Neuronal stem cell (in vitro differentiated cells): ENCODE results near the gene CAMK2A.
A peak's percentile ranks its signal among the peaks of the same experiment; 100 is the strongest.

Experiments used
- DNase-seq: peaks from one replicate; pipeline ENCODE4 v3.0.0-alpha.2; 2013; ENCODE audit warnings: low spot score
- H2AFZ ChIP-seq: one replicate; pipeline ENCODE4 v1.6.1; 2013; ENCODE audit warnings: mild to moderate bottlenecking, low read length, inconsistent platforms
- H2AK5ac ChIP-seq: 2 replicates; pipeline ENCODE4 v1.6.1; 2013; ENCODE audit warnings: low read depth, mild to moderate bottlenecking, inconsistent platforms, low read length, moderate library complexity, mixed read lengths
- H2BK120ac ChIP-seq: 2 replicates; pipeline ENCODE4 v1.6.1; 2013; ENCODE audit warnings: low read depth, mild to moderate bottlenecking, inconsistent platforms, low read length, moderate library complexity, mixed read lengths
- H2BK12ac ChIP-seq: one replicate; pipeline ENCODE4 v1.6.1; 2013; ENCODE audit warnings: low read length, inconsistent platforms
- H2BK15ac ChIP-seq: 2 replicates; pipeline ENCODE4 v1.6.1; 2013; ENCODE audit warnings: mild to moderate bottlenecking, low read length, inconsistent platforms, mixed read lengths
- H2BK5ac ChIP-seq: one replicate; pipeline ENCODE4 v1.6.1; 2013; ENCODE audit warnings: inconsistent platforms, mild to moderate bottlenecking, low read length, moderate library complexity
- H3K14ac ChIP-seq: one replicate; pipeline ENCODE4 v1.6.1; 2013; ENCODE audit warnings: low read length, inconsistent platforms
- H3K18ac ChIP-seq: 2 replicates; pipeline ENCODE4 v1.6.1; 2013; ENCODE audit warnings: low read length, inconsistent platforms
- H3K23ac ChIP-seq: 2 replicates; pipeline ENCODE4 v1.6.1; 2013; ENCODE audit warnings: low read depth, mild to moderate bottlenecking, mixed read lengths, low read length, inconsistent platforms; ENCODE audit not compliant: poor library complexity
- H3K27ac ChIP-seq: replicated peaks from 3 replicates; pipeline ENCODE4 v1.5.1; 2013; ENCODE audit warnings: low read length, inconsistent platforms
- H3K27me3 ChIP-seq, 3 experiments: 2 replicates each; pipeline ENCODE4 v1.6.1; 2013; ENCODE audit warnings: low read length in 3 of 3, mild to moderate bottlenecking in 2 of 3, inconsistent platforms in 1 of 3, low read depth in 1 of 3, mixed read lengths in 1 of 3, moderate library complexity in 1 of 3; ENCODE audit not compliant: control insufficient read depth in 3 of 3, insufficient read depth in 3 of 3
- H3K36me3 ChIP-seq, 2 donors: replicated peaks in 1 of 2; 2 replicates each; pipeline ENCODE4 v1.6.1; 2013; ENCODE audit warnings: low read length in 2 of 2; ENCODE audit not compliant: control insufficient read depth in 2 of 2, insufficient read depth in 2 of 2
- H3K4ac ChIP-seq: 2 replicates; pipeline ENCODE4 v1.6.1; 2013; ENCODE audit warnings: inconsistent platforms, mild to moderate bottlenecking, low read length, moderate library complexity
- H3K4me1 ChIP-seq, 2 donors: 1 replicate in 1 of 2; 2 replicates in 1 of 2; pipeline ENCODE4 v1.6.1; 2013; ENCODE audit warnings: low read length in 2 of 2, low read depth in 1 of 2; ENCODE audit not compliant: control insufficient read depth in 2 of 2, insufficient read depth in 1 of 2
- H3K4me2 ChIP-seq: one replicate; pipeline ENCODE4 v1.6.1; 2013; ENCODE audit warnings: mild to moderate bottlenecking, low read length, inconsistent platforms; ENCODE audit not compliant: insufficient read depth, poor library complexity, severe bottlenecking
- H3K4me3 ChIP-seq, 2 donors: 2 replicates each; pipeline ENCODE4 v1.5.1; 2013; ENCODE audit warnings: low read length in 2 of 2, mild to moderate bottlenecking in 2 of 2, inconsistent platforms in 1 of 2, moderate library complexity in 1 of 2
- H3K79me1 ChIP-seq: one replicate; pipeline ENCODE4 v1.6.1; 2013; ENCODE audit warnings: low read depth, mild to moderate bottlenecking, inconsistent platforms, low read length, moderate library complexity
- H3K9ac ChIP-seq: one replicate; pipeline ENCODE4 v1.6.1; 2013; ENCODE audit warnings: mild to moderate bottlenecking, low read depth, low read length, inconsistent platforms; ENCODE audit not compliant: poor library complexity
- H3K9me3 ChIP-seq, 2 donors: replicated peaks in 1 of 2; 2 replicates each; pipeline versions ENCODE3 to v1.6.1; 2013; ENCODE audit warnings: low read length in 2 of 2, mild to moderate bottlenecking in 2 of 2, inconsistent platforms in 1 of 2, low read depth in 1 of 2, mixed read lengths in 1 of 2, moderate library complexity in 1 of 2; ENCODE audit not compliant: control insufficient read depth in 2 of 2, insufficient read depth in 1 of 2
- H4K8ac ChIP-seq: one replicate; pipeline ENCODE4 v1.6.1; 2013; ENCODE audit warnings: low read depth, mild to moderate bottlenecking, inconsistent platforms, low read length, moderate library complexity
- H4K91ac ChIP-seq: one replicate; pipeline ENCODE4 v1.6.1; 2013; ENCODE audit warnings: low read length, low read depth, mild to moderate bottlenecking, inconsistent platforms; ENCODE audit not compliant: poor library complexity
- WGBS, 2 donors: extraction: QIAGEN DNeasy Blood & Tissue Kit; methylation state at CpG; one replicate each; pipeline ENCODE4 v1.1.7; 2013; ENCODE audit warnings: missing lambda C conversion rate in 2 of 2, mixed read lengths in 1 of 2; ENCODE audit not compliant: insufficient read length in 2 of 2, insufficient replicate concordance in 1 of 2; ENCODE audit errors: extremely low coverage in 2 of 2; 5-methylcytosine and 5-hydroxymethylcytosine counted together

CAMK2A gene

GRCh38 chr5:150291388-150292385, 2.1 kb upstream of the CAMK2A start:
- Histone ChIP-seq H3K14ac (peak overlapping the region; percentile 23), H3K4me2 (no peak overlapping the region), H3K4ac (no peak overlapping the region), H2BK120ac (no peak overlapping the region), H3K9me3 (no peaks in the 10 kb centered on the region), H3K79me1 (no peaks in the 10 kb centered on the region), H2AK5ac (no peak overlapping the region), H2BK5ac (no peak overlapping the region), H2BK12ac (no peak overlapping the region), H4K91ac (no peak overlapping the region), H4K8ac (no peak overlapping the region), H3K4me3 (no peak overlapping the region), H3K27me3 (no peaks in the 10 kb centered on the region), H3K9ac (no peak overlapping the region), H2AFZ (no peak overlapping the region), H3K18ac (peak overlapping the region; percentile 68), H3K36me3 (no peaks in the 10 kb centered on the region), H3K23ac (no peak overlapping the region), H3K4me1 (peaks cover 22 to 43% of the 10 kb centered on the region in 2 donors), H3K27ac (no peak overlapping the region), H2BK15ac (peak overlapping the region; percentile 74)
- no peak for DNase-seq
- WGBS, 2 donors: no CpG with 5 or more reads among the region's 13 CpGs

GRCh38 chr5:150288791-150289190, 782 bp downstream of the CAMK2A start:
- Histone ChIP-seq H2AFZ (no peak overlapping the region), H2BK15ac (no peak overlapping the region), H4K91ac (no peak overlapping the region), H3K18ac (no peak overlapping the region), H3K23ac (no peak overlapping the region), H3K9ac (no peak overlapping the region), H2BK5ac (no peak overlapping the region), H3K4me1 (peaks cover 26 to 49% of the 10 kb centered on the region in 2 donors), H3K14ac (no peak overlapping the region), H2AK5ac (no peak overlapping the region), H3K4ac (no peak overlapping the region), H3K9me3 (no peaks in the 10 kb centered on the region), H4K8ac (no peak overlapping the region), H3K79me1 (no peaks in the 10 kb centered on the region), H2BK12ac (no peak overlapping the region), H3K4me3 (no peak overlapping the region), H3K27ac (no peak overlapping the region), H2BK120ac (no peak overlapping the region), H3K27me3 (no peaks in the 10 kb centered on the region), H3K36me3 (no peaks in the 10 kb centered on the region), H3K4me2 (no peak overlapping the region)
- no peak for DNase-seq
- no CpG with 5 or more reads among the region's 6 CpGs for WGBS, 2 donors

- H3K9ac ChIP-seq: no peak overlapping the region
- no peak overlapping the region for H3K14ac ChIP-seq
- no peak for DNase-seq
- H3K9me3 ChIP-seq: no peaks in the 10 kb centered on the region
- H3K79me1 ChIP-seq: no peaks in the 10 kb centered on the region
- H2BK5ac ChIP-seq: no peak overlapping the region
- H3K4me3 ChIP-seq: no peak overlapping the region
- no CpG with 5 or more reads among the region's 4 CpGs for WGBS, 2 donors
- no peak overlapping the region for H3K4ac ChIP-seq
- H3K4me1 ChIP-seq: peaks cover 23 to 46% of the 10 kb centered on the region in 2 donors
- no peak overlapping the region for H3K18ac ChIP-seq
- H3K23ac ChIP-seq: no peak overlapping the region
- H2AFZ ChIP-seq: no peak overlapping the region
- H2BK12ac ChIP-seq: no peak overlapping the region
- H2BK15ac ChIP-seq: no peak overlapping the region
- no peak overlapping the region for H2AK5ac ChIP-seq
- H3K4me2 ChIP-seq: no peak overlapping the region
- no peaks in the 10 kb centered on the region for H3K27me3 ChIP-seq
- H3K27ac ChIP-seq: no peak overlapping the region
- no peaks in the 10 kb centered on the region for H3K36me3 ChIP-seq
- H4K91ac ChIP-seq: no peak overlapping the region
- H4K8ac ChIP-seq: no peak overlapping the region
- H2BK120ac ChIP-seq: no peak overlapping the region
Observed at GRCh38 chr5:150288361-150288760, 1.2 kb downstream of the CAMK2A start.

- Histone ChIP-seq H2BK15ac (no peak overlapping the region), H3K4me3 (no peak overlapping the region), H2BK5ac (no peak overlapping the region), H2AFZ (no peak overlapping the region), H3K79me1 (no peaks in the 10 kb centered on the region), H3K9ac (no peak overlapping the region), H2BK120ac (no peak overlapping the region), H4K8ac (no peak overlapping the region), H2BK12ac (no peak overlapping the region), H3K4ac (no peak overlapping the region), H3K18ac (no peak overlapping the region), H3K4me2 (no peak overlapping the region), H3K36me3 (no peaks in the 10 kb centered on the region), H3K14ac (no peak overlapping the region), H3K23ac (peak overlapping the region; percentile 81), H2AK5ac (no peak overlapping the region), H4K91ac (no peak overlapping the region), H3K9me3 (no peaks in the 10 kb centered on the region), H3K27ac (no peak overlapping the region), H3K4me1 (peaks cover 13 to 36% of the 10 kb centered on the region in 2 donors), H3K27me3 (no peaks in the 10 kb centered on the region)
- DNase-seq: no peak
- no CpG with 5 or more reads among the region's 5 CpGs for WGBS, 2 donors
Observed at GRCh38 chr5:150286820-150287219, 2.8 kb downstream of the CAMK2A start.
